HG02588 (cell line): Measurements from ENCODE around the gene TUNAR.

Experiments
- ATAC-seq: cut with Tn5 transposase; IDR thresholded peaks from one replicate; pipeline ENCODE4 v1.9.1; 2021; ENCODE audit warnings: mild to moderate bottlenecking, moderate library complexity; ENCODE audit not compliant: unreplicated experiment

Gene TUNAR

GRCh38 chr14:95910628-95911027 is 34.0 kb downstream of the TUNAR start:
- ATAC-seq = no peak

DNA sequence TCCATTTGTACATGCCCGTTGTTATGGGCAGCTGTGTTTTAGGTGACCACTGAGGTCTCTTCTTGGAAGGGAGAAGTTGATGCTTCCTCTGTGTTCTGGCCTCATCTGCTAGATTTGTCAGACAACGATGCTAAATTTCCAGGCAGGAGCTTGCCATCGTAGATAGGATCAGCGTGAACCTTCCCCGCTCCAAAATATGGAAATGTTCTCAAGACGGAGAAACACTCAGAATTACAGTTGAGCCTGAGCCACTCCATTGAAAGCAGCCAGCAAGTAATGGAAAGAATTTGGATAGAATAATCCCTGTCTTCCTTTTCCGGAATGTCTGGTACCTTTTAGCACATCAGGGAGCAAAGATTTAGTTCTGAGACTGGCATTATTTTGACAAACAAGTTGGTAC is 34.8 kb downstream of the TUNAR start:
- no peak for ATAC-seq

DNA sequence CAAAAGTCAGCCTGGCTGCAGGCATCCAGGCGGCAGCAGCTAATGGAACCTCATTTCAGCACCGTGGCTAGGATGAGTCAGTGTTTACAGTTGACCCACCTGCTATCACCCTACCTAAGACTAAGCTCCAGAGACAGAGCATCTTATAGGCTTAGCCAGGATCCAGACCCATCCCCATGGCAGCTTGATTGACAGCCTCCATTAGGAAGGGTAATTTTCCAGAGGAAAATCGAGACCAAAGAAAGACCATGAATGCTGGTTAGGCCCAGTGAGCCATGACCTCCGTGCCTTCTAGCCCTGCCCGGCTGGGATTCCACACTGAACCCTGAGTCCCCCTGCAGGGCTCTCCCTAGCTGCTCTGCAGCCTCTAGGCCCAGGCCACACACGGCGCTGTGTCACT is 38.7 kb downstream of the TUNAR start:
- no peak for ATAC-seq

- ATAC-seq = no peak
Observed at GRCh38 chr14:95918466-95918865, 41.8 kb downstream of the TUNAR start.

- ATAC-seq = no peak
Observed at GRCh38 chr14:95920769-95921438, 44.3 kb downstream of the TUNAR start.

- ATAC-seq = no peak
Observed at GRCh38 chr14:95922080-95922479, 45.4 kb downstream of the TUNAR start.

DNA sequence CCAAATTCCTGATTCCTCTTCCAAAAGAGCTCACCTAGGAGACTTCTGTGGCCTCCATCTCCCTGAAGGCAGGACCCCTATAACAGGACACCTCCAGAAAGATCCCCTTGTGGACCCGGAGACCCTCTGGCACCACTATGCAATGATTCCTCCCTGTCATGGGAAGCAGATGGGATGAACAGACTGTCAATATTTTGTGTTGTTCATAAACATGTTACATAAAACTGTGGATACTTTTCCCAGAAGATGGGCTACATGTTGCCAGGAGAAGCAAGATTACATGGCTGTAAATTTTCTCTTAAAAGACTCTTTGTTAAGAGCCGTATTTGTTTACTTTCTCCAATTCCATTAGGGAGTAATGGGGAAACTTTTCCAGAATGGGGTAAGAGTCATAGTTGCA is 52.1 kb downstream of the TUNAR start:
- ATAC-seq = no peak

GRCh38 chr14:95931384-95931783 is 54.8 kb downstream of the TUNAR start:
- ATAC-seq = no peak

DNA sequence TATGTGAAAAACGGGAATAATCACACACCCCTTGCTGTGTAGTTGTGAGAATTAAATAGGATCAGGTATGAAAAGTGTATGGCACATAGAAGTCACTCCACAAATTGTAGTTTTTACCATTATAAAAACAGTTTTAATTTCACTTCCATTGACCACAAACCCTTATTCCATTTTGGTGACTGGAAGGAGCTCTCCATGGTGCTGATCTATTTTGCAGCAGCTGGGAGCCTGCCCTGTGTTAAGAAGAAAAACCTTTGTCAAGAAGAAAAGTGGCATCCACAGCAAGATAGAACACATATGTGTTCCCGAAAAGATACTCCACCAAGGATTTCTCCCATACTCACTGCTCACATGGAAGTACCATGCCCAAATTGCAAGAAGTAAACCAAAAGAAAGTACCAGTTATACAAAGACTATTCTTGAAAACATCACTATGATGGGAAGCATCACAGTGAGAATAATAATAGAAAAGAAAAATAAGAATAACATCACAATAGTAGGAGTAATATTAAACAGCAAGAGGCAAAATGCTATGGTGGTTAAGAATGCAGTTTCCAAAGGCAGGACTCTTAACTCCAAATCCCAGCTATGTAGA is 58.7 kb downstream of the TUNAR start:
- no peak for ATAC-seq

DNA sequence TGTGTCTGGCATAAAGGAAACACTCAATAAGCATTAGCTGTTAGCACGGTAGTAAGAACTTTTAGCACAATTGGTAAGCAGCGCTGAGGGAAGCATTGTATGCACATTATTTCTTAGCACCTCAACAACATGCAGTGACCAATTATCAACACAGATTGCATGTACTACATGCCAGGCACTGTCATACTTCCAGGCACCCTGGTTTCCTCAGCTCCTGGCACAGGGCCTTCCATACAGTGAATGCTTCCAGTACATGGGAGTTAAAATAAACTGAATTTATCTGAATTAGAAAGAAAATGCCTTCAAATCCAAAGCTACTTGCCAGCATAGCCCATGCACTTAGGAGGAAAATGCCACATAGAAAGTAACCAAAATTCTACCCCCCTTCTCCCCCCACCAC is 59.4 kb downstream of the TUNAR start:
- ATAC-seq = no peak

DNA sequence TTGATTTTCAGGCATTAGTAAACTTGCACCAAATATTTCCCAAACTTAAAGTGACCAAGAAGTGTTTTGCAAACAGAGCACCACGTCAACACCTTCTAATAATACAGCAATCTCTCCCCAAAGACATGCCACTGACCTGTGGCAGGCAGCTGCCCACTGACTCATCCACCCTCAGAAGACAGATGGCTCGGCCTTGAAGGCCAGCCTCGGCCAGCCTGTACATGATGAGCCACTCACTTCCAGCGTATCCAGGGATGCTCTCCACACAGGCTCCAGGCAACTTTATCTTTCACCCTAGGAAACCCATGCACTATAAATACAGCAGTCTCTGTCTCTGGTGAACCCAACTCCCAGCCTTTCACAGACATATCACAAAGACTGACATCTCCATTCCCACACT is 62.7 kb downstream of the TUNAR start:
- no peak for ATAC-seq

DNA sequence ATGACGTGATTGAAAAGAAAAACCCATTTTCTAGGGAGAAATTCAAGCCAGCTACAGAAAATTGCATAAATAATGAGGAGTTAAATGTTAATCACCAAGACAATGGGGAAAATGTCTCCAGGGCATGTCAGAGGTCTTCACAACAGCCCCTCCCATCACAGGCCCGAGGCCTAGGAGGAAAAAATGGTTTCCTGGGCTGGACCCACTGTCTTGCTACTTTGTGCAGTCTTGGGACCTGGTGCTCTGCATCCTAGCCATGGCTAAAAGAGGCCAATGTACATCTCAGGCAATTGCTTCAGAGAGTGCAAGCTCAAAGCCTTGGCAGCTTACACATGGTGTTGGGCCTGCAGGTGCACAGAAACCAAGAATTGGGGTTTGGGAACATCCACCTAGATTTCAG is 65.3 kb downstream of the TUNAR start:
- ATAC-seq = no peak

DNA sequence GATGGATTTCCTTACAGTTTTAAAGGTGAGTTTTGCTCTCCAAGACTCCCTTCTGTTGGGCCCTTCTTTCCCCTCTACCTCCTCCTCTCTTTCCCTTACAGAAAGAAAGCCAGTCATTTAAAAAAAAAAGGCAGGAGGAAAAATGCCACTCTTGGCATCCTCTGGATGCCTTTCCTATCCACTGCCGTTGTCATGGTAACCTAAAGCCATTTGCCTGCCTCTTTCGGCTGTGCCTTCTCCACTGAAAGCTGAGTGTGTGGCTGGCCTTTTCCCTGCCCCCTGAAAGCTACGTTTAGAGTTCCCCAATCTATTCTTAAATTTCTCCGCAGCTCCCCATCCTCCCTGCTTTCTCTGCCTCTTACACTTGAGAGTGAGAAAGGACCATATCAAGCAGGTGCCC is 67.1 kb downstream of the TUNAR start:
- no peak for ATAC-seq

DNA sequence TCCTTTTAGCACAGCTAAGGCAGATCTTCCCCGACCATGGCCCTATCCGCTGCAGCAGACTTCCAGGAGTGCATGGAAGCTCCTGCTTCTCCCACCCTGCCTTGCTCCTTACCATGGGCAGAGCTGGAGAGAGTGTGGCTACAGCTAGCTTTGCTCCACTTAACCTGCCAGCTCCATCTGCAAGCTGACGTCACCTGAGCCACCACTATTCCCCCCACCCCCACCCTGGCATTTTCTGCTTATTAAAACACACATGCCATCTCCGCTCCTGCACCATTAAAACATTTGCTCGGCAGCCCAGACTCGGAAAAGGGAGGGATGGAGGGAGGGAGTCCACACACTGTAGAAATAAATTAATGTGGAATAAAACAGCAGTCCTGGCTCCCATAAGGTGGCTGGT is 67.8 kb downstream of the TUNAR start:
- ATAC-seq = no peak

- ATAC-seq = no peak
Observed at GRCh38 chr14:95946867-95947266, 70.2 kb downstream of the TUNAR start.

DNA sequence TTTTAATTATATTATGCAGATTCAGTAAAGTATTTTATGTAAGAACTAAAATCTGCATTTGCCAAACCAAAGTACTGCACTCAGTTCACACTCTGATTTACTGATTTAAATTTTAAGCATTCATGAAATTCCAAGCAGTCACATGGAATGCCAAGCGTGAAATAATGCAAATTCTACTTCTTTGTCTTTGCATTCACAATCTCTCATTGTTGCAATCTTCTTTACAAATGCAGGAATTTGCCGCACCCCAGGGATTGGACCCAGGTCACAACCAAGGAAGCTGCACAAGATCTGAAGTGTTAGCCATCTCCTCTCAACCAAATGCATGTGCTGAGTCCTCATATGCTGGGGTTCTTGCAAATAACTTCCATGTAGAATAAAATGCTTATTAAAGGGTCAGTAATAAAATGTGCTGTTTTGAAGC is 71.9 kb downstream of the TUNAR start:
- no peak for ATAC-seq

DNA sequence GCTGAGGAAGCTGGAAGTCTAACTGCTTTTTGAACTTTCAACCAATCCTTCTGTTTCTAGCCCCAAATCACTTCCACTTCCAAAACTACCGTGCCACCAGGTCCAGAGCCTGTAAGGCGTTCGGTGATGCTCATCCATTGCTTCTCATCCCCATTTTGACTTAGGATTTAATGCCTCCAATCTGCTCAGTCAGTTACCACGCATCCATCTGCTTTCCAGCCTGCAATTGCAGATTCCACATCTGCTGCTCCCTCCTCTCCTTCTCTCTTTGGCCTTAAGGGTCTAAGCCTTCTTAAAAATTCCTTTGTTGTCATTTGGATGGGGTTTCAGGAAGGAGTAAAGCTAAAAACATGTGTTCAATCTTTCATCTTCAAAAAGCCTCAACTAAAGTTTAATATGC is 74.7 kb downstream of the TUNAR start:
- no peak for ATAC-seq

GRCh38 chr14:95953111-95953724 is 76.6 kb downstream of the TUNAR start:
- no peak for ATAC-seq

- ATAC-seq = no peak
Observed at GRCh38 chr14:95956601-95957460, 80.2 kb downstream of the TUNAR start.

DNA sequence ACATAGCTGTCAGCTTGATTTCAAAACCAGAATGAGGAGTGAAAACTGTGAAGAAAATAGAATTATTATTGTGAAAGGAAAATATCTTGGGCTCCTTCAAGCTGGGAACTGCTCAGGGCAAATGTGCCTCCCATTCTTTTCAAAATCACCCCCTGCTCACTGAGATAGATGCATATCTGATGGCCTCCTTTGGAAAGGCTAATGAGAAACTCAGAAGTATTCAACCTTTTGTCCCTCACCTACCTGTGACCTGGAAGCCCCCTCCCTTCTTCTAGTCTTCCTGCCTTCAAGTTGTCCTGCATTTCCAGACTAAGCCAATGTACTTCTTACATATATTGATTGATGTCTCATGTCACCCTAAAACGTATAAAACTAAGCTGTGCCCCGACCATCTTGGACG is 81.5 kb downstream of the TUNAR start:
- ATAC-seq = no peak

DNA sequence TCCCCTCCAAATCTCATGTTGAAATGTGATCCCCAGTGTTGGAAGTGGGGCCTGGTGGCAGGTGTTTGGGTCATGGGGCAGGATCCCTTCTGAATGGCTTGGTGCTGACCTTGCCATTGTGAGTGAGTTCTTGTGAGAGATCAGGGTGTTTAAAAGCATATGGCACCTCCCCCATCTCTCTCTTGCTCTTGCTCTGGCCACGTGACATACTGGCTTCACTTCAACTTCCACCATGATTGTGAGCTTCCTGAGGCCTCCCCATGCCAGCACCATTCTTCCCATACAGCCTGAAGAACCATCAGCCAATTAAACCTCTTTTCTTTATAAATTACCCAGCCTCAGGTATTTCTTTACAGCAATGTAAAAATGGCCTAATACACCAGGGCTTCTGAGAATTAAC is 82.7 kb downstream of the TUNAR start:
- ATAC-seq = no peak

DNA sequence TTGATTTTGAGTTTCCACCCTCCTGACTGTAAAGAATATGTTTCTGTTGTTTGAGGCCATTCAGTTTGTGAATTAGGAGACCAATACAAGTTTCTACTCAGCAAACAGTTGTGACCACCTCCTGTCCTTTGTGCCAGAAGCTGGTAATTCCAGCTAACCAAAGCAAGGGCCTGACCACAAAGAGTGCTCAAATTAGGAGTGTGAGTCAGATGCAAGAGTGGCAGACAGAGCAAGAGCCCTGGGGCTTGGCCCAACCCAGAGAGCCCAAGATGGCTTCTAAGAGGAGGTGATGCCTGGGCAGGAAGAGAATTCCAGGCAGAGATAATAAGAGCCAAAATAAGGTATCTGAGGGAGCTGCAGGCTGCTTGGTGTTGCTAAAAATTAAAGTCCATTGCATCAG is 84.8 kb downstream of the TUNAR start:
- ATAC-seq = no peak
